Dedifferentiated amniotic fluid mesenchymal stem cell (primary cell): Measurements from ENCODE around the gene DNAH3.
"Not testable (repeated sequence)": the region's sequence is repeated elsewhere in the genome, so short reads cannot be mapped to it uniquely, and the experiment has no call there.

Experiments
- DNase-seq: peaks from one replicate; pipeline ENCODE4 v3.0.0-alpha.2; 2016; ENCODE audit errors: extremely low spot score

The DNAH3 gene

DNA sequence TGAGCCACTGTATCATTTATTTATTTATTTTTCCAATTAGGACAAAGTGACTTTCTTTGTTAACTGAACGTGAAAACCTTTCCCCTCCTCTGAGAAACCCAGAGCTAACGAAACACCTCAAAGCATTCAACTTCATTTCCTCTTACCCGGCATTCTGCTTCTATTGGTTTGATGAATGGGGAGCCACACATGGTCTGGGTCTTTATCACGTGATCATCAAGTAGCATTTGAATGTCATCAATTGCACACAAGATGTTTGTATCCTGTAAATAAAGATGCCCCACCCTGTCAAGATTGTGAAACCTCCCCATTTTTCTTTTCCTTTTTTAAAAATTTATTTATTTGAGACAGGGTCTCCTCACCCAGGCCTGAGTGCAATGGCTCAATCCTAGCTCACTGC is 80.1 kb downstream of the DNAH3 start:
- no peak for DNase-seq

DNA sequence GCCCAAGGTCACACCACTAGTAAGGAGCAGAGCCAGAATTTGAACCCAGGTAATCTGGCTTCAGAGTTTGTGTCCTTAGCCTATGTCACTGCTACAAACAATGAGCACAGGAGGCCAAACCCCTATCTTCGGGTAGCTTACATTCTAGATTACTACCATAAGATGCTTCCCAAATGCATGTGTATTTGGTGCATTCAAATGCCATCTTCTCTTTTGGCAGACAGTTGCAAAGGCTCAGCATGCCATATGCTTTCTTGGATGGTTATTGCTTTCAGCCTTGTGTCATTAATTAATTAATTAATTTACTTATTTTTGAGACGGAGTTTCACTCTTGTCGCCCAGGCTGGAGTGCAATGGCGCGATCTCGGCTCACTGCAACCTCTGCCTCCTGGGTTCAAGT is 80.7 kb downstream of the DNAH3 start:
- DNase-seq, result no peak

DNA sequence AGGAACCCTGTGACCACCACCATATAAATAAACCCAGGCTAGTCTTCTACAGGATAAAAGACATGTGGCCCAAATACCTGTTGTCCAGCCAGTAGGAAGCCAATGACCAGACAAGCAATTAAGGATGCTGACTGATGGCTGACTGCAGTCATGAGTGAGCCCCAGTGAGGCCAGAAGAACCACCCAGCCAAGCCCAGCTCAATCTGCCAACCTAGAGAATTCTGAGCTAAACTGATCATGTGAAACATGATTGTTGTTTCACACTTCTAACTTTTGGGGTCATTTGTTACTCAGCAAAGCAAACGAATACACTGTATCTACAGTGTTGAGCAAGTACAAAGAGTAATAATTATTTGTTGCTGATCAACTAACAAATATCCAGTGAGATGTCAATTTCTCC is 86.4 kb downstream of the DNAH3 start:
- no peak for DNase-seq

DNA sequence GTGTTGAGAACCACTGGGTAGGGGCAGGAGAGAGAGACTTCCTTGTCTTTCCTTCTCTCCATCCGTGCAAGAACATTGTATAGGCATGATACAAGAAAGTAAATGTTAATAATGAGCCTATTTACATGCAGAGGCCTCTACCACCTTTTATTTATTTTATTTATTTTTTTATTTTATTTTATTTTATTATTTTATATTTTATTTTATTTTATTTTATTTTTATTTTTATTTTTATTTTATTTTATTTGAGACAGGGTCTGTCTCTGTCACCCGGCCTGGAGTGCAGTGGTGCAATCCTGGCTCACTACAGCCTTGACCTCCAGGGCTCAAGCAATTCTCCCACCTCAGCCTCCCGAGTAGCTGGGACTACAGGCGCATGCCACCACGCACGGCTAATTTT is 87.3 kb downstream of the DNAH3 start:
- DNase-seq, result not testable (repeated sequence)

DNA sequence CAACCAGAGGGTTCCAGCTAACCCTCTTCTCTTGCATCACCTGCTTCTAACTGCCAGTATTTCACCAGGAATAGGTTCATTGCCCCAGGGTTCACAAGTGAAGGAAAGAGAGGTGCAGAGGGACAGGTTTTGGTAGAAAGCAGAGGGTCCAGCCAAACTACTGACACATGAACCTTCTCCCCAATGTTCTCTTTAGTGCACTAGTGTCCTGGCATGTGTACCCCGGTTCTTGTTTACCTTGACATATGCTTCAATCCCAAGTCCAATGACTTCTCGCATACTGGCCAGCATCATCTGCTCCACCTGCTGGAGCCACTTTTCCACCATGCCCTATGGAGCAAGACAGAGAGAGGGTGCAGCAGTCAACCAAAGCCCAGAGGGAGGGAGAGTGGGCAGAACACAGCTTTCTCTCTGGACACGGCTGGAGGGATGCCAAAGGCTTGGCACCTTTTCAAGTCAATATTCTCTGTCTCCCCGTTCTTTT is 90.6 kb downstream of the DNAH3 start:
- DNase-seq, result no peak

DNA sequence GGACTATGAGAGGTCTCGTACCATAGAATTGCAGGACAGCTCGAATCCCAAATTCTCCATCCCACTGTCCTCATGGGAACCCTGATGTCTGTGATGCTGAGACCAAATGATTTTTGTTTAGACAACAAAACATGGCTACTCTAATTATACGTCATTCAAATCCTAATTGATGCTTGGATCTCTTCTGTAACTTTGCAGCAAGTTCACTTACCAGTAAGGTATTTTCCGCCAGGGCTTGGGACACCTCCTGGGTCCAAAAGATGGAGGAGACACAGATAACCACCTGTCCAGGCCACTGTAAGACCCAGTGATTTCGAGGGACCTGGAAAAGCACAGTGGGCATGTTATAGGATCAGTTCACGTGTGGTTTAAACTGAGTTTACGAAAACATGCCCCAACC is 92.8 kb downstream of the DNAH3 start:
- DNase-seq, result no peak

DNA sequence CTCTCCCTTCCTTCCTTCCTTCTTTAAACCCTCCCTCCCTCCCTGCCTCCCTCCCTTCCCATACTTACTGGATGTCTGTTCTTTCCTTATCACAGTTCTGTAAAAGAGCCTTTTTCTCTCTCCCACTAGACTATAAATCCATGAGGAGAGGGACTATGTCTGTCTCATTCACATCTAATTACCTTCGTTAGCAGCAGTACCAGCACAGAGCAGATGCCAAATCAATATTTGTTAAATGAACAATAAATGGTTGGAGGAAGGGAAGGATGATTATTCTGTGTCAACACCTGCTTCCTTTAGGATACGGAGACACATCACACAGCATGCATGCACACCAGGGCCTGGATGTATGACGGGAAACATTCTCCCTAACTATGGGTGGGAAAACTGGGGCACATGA is 94.2 kb downstream of the DNAH3 start:
- no peak for DNase-seq

DNA sequence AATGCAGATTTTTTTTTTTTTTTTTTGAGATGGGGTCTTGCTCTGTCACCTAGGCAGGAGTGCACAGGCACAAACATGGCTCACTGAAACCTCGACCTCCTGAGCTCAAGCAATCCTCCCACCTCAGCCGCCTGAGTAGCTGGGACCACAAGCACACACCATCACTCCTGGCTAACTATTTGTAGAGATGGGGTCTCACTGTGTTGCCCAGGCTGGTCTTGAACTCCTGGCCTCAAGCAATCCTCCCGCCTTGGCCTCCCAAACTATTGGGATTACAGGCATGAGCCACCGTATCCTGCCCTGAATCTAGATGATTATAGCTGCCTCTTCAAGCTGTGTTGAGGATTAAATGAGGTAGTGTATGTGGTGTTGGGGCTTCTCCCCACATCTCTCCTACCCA is 94.9 kb downstream of the DNAH3 start:
- DNase-seq, result not testable (repeated sequence)

DNA sequence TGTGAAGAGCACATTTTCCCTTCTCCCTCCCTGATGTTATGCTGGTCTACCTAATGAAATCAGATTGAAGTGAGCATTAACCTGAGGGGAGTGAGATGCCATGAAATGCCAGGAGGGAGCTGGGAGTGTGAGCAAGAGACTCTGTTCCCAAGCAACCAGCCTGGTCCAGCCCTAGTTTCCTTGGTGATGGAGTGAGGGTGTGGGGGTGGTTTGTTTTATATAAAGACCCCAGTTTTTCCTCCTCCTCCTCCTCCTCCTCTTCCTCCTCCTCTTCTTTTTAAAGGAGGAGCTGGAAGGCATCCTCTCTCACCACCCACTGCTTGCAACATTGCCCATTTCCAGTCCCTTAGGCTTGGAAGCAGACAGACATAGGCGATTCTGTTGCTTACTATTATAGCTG is 97.1 kb downstream of the DNAH3 start:
- no peak for DNase-seq

DNA sequence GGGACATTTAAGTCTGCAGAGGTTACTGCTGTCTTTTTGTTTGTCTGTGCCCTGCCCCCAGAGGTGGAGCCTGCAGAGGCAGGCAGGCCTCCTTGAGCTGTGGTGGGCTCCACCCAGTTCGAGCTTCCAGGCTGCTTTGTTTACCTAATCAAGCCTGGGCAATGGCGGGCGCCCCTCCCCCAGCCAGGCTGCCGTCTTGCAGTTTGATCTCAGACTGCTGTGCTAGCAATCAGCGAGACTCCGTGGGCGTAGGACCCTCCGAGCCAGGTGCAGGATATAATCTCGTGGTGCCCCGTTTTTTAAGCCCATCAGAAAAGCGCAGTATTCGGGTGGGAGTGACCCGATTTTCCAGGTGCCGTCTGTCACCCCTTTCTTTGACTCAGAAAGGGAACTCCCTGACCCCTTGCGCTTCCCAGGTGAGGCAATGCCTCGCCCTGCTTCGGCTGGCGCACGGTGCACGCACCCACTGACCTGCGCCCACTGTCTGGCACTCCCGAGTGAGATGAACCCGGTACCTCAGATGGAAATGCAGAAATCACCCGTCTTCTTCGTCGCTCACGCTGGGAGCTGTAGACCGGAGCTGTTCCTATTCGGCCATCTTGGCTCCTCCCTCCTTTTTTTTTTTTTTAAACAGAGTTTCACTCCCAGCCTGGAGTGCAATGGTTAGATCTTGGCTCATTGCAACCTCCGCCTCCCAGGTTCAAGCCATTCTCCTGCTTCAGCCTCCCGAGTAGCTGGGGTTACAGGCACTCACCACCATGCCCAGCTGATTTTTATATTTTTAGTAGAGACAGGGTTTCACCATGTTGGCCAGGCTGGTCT is 102.3 kb downstream of the DNAH3 start:
- DNase-seq, result not testable (repeated sequence)

DNA sequence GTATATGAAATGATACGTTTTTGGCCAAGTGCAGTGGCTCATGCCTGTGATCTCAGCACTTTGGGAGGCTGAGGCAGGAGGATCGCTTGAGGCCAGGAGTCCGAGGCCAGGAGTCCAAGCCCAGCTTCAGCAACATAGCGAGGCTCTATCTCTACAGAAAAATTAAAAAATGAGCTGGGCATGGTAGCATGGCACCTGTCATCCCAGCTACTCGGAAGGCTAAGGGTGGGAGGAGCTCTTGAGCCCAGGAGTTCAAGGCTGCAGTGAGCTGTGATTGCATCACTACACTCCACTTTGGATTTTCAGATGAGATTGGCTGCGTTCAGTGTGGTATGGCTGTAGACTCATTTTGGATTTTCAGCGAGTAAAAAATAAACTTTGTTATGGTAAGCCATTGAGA is 112.4 kb downstream of the DNAH3 start:
- DNase-seq, result no peak

DNA sequence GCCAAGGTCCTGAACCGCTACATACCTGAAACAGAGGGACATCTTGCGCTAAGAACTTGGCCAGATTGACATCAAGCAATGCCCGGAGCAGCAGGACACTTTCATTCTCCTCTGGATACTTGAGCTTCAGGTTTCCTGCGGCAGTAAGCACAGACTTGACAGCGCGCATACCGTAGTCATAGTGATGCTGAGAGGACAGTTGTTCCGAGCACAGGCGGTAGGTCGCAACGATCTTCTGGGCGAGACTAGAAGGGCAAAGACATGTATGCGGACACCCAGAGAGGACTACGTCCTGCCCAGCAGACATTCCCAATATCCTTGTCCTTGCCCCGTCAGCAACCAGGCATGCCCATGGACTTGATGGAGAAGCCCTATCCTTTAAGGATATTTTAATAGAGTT is 112.9 kb downstream of the DNAH3 start:
- DNase-seq, result no peak

DNA sequence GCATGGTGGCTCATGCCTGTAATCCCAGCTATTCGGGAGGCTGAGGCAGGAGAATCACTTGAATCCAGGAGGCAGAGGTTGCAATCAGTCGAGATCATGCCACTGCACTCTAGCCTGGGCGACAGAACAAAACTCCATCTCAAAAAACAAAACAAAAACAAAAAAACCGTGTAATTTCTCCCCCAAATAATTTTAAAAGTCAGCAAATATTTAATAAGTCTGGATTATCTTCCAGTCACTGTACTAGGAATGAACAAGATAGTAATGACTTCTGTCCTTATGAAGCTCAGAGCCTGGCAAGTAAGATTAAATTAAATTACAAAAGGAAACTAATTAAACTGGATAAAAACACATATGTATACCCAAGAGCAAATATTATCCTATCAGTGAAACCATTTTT is 113.5 kb downstream of the DNAH3 start:
- DNase-seq, result no peak

DNA sequence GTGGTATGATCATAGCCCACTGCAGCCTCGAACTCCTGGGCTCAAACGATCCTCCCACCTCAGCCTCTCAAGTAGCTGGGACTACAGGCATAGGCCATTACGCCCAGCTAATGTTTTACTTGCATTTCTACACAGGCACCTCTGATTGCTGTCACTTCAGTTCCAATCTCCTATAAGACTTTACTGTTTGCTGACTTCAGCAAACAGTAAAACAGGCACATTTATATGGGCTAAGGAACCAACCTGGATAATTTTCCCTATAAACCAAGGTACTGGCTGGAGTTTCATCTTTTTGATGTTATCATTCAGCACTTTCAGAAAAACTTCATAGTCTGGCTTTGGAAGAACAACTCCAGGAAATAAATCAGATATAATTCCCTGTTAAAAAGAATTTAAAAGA is 114.2 kb downstream of the DNAH3 start:
- no peak for DNase-seq

DNA sequence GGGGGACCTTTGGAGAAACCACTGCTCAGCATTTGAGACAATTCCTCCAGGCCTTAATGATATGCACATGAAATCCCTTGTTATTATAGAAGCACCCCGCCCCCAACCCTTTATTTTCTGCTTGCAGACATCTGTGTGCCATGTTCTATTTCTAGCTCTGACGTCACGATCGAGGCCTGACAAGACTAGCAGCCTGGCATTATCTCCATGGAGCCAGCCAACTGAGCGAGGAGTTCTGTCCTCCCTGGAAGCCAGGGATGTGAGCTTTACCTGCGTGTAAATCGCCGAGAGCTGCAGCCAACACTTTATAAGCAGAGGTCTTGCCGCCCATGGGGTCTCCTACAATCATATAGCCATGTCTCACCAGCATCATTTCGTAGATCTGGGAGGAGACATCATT is 116.9 kb downstream of the DNAH3 start:
- DNase-seq, result no peak

DNA sequence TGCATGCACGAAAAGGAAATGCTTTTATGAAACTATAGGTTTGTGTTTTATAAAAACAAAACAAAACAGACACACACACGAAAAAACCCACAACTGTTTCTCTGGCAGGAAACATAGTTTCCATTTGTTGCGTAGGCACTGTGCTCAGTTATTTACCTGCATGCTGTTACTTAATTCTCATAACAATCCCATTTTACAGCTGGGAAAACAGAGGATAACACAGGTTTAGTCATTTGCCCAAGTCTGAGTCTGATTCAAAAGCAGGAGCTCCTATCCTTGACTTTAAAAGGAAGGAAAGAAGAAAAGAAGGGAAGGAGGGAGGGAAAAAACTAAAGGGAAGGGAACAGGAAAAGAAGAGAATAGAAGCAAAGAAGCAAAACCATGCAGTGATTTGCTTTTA is 117.4 kb downstream of the DNAH3 start:
- DNase-seq, result no peak

DNA sequence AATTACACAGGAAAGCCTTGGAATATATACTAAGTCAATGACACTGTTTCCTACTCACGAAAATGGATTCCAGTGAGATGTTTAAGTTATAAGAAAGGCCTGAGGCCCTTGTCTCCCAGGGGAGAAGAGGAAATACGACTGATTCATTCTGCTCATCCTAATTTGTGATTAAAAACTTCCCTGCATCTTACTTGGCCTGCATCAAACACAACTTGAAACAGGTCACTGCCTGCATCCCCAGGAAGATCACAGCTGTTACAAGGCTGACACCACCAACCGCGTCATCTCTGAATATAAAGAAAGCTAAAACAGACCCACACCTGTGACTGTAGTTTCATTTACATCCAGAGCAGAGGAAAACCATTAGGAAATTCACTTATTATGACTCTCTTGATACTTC is 121.9 kb downstream of the DNAH3 start:
- DNase-seq, result no peak

DNA sequence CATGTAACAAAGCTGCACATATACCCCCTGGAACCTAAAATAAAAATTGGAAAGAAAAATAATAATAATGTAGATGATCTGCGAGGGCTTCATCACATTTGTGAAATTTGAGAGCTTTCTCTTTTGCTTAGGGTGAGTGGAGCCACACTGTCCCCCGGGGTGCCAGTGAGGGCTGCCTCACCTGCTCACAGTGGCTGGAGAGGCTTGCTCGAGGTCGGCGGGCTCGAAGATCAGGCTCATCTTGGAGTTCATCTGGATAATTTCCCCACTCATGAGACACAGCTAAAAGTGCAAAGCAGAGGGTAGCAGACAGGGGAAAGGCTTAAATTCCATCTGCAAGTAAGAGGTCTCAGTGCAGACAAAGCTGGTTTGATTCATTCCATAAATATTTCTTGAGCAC is 123.8 kb downstream of the DNAH3 start:
- no peak for DNase-seq

DNA sequence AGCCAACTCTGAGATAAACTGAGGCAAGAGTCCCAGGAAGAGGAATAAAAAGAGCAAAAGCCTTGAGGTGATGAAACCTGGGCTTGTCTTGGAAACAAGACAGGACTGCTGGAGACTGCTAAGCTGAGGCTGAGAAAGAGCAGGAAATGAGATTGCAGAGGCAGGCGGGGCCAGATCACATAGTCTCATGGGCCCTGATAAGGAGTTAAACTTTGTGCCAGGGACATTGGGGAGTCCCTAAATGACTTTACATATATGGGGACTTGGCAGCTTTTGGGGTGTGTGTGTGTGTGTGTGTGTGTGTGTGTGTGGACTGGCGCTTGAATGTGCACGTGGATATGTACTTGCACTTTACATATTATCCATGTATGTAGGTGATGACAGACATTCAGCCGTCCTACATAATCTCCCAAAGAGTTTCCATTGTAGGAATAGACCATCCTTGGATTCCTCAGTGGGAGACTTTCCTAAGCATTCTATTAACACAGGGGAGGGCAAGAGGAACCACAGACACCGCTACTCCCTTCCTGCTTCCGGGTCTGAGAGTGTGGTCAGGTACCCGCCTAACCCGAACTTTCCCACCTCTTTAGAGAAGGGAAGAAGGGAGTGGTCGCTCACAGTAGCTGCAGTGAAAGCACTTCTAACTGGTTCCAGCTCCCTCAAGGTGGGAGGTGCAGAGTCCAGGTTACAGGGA is 127.0 kb downstream of the DNAH3 start:
- DNase-seq, result no peak

DNA sequence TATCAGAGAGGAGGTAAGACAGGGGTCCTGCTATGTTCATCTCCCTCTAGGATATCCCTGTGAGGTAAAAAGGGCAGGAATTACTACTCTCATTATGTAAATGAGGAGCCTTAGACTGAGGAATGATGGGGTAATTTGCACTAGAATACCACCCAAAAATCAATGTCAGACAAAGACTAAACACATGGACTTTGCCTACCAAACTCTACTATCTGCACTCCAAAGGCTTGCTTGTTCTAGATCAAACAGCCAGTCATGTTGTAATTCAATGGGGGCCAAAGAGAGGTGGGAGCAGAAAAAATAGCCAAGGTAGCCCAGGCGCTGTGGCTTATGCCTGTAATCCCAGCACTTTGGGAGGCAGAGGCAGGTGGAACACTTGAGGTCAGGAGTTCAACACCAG is 129.3 kb downstream of the DNAH3 start:
- DNase-seq, result no peak

DNA sequence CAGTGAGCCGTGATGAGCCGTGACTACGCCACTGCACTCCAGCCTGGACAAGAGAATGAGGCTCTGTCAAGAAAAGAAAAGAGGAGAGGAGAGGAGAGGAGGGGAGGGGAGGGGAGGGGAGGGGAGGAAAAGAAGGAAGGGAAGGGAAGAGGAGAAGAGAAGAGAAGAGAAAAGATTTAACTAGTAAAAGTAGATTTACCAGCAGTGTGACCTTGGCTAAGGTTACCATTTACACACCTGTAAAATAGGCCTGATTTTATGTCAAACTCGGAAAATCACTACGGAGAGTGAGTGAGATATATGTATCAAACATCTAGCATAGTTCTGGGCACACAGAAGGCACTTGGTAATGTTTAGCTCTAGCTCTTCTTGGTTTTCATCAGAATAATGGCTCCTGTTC is 140.8 kb downstream of the DNAH3 start:
- no peak for DNase-seq

DNA sequence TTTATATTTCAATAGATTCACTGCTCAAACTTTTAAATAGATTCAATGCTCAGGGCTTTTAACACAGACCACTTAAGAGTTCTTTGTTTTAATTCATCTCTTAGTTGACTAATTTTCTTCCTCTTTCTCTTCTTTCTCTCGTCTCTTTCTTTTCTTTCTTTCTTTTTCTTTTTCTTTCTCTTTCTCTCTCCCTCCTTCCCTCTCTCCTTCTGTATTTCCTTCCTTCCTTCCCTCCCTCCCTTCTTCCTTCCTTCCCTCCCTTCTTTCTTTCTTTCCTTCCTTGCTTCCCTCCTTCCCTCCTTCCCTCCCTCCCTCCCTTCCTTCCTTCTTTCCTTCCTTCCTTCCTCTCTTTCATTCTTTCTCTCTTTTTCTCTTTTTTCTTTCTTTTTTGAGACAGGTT is 145.6 kb downstream of the DNAH3 start:
- no peak for DNase-seq

DNA sequence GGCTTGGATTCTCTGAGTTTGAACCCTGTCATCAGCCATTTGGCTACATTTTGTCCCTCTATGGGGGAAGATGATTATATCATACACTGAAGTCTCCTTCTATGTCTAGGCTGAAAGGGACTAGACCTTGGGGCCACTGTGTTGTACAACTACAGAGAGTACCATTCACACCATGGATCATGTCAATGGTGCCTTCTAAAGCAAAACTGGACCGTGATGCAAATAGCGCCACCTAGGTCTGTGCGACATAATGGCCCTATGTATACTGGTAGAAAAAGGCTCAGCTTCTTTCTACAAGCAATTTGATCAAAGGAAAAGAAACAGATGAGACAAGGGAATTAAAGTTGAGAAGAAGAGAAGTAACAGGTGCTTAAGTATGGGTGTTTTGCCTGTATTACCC is 149.4 kb downstream of the DNAH3 start:
- no peak for DNase-seq
